ENCODE results near the gene WNT10A. TPM values are rescaled to one million over a fixed set of nuclear protein-coding genes. Genes with fewer than 3 reads are reported as not detected.

Gene WNT10A
- total RNA-seq, 2 donors from 2014 or later, result 3.6 to 4.3 TPM

DNA sequence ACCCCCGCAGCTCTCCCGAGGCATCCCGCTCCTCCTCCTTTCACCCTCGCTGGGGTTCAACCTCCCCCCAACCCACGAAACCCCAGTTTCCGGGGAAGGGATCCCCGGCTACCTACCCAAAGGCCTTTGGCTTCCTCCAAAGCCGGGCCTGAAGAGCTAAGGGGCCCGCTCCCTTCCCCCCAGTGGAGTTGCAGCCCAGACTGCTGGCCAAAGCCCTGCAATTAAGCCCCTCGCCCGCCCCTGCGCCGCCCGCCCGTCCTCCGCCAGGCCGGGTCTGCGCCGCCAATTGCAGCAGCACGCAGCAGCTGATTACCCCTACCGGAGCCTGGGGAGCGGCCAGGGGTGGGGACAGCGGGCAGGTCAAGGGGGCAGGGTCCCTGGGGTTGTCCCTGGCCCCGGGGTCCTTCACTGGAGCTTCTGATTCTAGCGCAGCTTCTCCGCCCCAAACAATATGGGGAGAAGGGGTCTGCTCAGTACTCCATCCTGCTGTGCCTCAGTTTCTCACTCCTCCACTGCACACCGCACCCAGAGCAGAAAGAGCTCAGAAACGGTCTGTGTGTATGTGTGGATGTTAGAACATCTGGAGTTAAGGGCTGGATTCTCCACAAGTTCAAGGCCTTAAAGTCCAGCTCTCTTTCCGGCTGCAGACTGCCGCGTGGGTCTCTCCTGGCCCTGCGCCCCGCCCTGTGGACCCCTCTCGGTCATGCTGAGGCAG lies 16.9 kb downstream of the WNT10A start:
- no peaks in the 10 kb centered on the region for H3K9me3 ChIP-seq
- no peak overlapping the region for H3K27ac ChIP-seq
- TF ChIP-seq, protein P1, sequence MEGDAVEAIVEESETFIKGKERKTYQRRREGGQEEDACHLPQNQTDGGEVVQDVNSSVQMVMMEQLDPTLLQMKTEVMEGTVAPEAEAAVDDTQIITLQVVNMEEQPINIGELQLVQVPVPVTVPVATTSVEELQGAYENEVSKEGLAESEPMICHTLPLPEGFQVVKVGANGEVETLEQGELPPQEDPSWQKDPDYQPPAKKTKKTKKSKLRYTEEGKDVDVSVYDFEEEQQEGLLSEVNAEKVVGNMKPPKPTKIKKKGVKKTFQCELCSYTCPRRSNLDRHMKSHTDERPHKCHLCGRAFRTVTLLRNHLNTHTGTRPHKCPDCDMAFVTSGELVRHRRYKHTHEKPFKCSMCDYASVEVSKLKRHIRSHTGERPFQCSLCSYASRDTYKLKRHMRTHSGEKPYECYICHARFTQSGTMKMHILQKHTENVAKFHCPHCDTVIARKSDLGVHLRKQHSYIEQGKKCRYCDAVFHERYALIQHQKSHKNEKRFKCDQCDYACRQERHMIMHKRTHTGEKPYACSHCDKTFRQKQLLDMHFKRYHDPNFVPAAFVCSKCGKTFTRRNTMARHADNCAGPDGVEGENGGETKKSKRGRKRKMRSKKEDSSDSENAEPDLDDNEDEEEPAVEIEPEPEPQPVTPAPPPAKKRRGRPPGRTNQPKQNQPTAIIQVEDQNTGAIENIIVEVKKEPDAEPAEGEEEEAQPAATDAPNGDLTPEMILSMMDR (IDR thresholded peaks at IDR 0.05), result no peak
- no peak for TF ChIP-seq POLR2A (IDR thresholded peaks at IDR 0.05)
- no peak for TF ChIP-seq POLR2AphosphoS5 (IDR thresholded peaks at IDR 0.05)
- no peak overlapping the region for H3K4me3 ChIP-seq
- peaks cover 19% of the 10 kb centered on the region for H3K27me3 ChIP-seq (replicated peaks; ENCODE audit: insufficient read depth)
- DNase-seq (ENCODE audit: low spot score), result no peak
- no peaks in the 10 kb centered on the region for H3K4me1 ChIP-seq (replicated peaks)
- intact Hi-C loops (cut with DNase I), result no loop called here
- H3K36me3 ChIP-seq, result no peaks in the 10 kb centered on the region
- 15% methylated on average over 31 of the region's 34 CpGs for WGBS

DNA sequence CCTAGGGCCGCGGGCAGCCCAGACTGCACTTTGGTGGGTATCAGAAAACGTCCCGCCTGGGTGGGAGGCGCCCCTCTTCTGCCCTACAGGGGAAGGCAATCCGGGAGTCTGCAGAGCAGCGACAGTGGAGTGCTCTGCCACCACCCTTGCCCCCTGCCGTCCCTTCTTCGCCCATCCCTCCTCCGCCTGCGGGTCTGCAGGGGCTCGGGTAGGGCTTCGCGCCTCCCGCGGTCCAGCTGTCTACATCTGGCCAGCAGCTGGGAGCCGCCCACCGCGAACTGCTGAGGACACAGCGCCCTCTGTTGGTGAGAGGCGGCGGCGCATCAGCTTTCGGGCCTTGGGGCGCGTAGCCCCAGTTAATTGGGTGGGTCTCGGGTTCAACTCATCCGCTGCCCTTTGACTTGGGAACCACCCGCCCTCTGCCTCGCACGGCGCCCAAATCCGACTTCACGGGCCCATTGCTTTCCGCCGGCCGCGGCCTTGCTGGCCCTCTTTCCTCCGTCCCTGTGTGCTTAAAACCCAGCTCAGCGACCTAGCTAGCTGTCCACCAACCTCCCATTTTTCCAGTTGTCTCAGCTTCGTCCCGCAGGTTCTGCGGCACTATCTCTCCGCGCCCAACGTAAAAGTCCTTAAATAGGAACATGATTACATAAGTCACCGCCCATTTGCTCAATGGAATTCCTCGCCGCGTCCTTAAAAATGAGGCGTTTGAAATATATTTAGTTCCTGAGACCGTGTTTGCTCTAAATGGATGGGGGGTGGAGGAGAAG lies 17.6 kb downstream of the WNT10A start:
- TF ChIP-seq, protein P1 (IDR thresholded peaks at IDR 0.05), result peak; percentile 89 to 97 (median 92)
- TF ChIP-seq POLR2A (IDR thresholded peaks at IDR 0.05), result no peak
- Histone ChIP-seq H3K9me3 (no peaks in the 10 kb centered on the region), H3K27me3 (replicated peaks; ENCODE audit: insufficient read depth) (peaks cover 19% of the 10 kb centered on the region), H3K27ac (no peak overlapping the region), H3K36me3 (no peaks in the 10 kb centered on the region), H3K4me1 (replicated peaks) (no peaks in the 10 kb centered on the region), H3K4me3 (no peak overlapping the region)
- peak; percentile 48 for DNase-seq (ENCODE audit: low spot score)
- 5% methylated on average over 52 of the region's 52 CpGs for WGBS
- intact Hi-C loops (cut with DNase I), result no loop called here

- TF ChIP-seq POLR2AphosphoS5 (IDR thresholded peaks at IDR 0.05) (no peak), POLR2A (IDR thresholded peaks at IDR 0.05) (no peak)
- TF ChIP-seq, protein P1 (IDR thresholded peaks at IDR 0.05), result no peak
- H3K4me3 ChIP-seq, result no peak overlapping the region
- H3K27me3 ChIP-seq (replicated peaks; ENCODE audit: insufficient read depth), result peaks cover 19% of the 10 kb centered on the region
- H3K9me3 ChIP-seq, result no peaks in the 10 kb centered on the region
- no peak for DNase-seq (ENCODE audit: low spot score)
- H3K36me3 ChIP-seq, result no peaks in the 10 kb centered on the region
- WGBS, result 43% methylated on average over 12 of the region's 12 CpGs
- intact Hi-C loops (cut with DNase I), result no loop called here
- no peaks in the 10 kb centered on the region for H3K4me1 ChIP-seq (replicated peaks)
- H3K27ac ChIP-seq, result no peak overlapping the region
These were observed 18.5 kb downstream of the WNT10A start for GRCh38 chr2:218899147-218899546.

GRCh38 chr2:218902427-218902826 lies 21.8 kb downstream of the WNT10A start:
- WGBS, result 84% methylated on average over 4 of the region's 4 CpGs
- no peak for DNase-seq (ENCODE audit: low spot score)
- H3K27me3 ChIP-seq (replicated peaks; ENCODE audit: insufficient read depth), result peaks cover 9% of the 10 kb centered on the region
- H3K4me1 ChIP-seq (replicated peaks), result no peaks in the 10 kb centered on the region
- no peaks in the 10 kb centered on the region for H3K36me3 ChIP-seq
- intact Hi-C loops (cut with DNase I), result no loop called here
- H3K9me3 ChIP-seq, result no peaks in the 10 kb centered on the region
- TF ChIP-seq POLR2AphosphoS5 (IDR thresholded peaks at IDR 0.05), result no peak
- no peak for TF ChIP-seq POLR2A (IDR thresholded peaks at IDR 0.05)
- TF ChIP-seq, protein P1 (IDR thresholded peaks at IDR 0.05), result no peak
- H3K27ac ChIP-seq, result no peak overlapping the region
- no peak overlapping the region for H3K4me3 ChIP-seq
